WTC11 (cell line): ENCODE results near the gene DTNA. TPM values are rescaled to one million over a fixed set of nuclear protein-coding genes. Genes with fewer than 3 reads are reported as not detected.

ENCODE experiments used
- ATAC-seq: fragments of 200-7000 bp; cut with Tn5 transposase; 2 replicates; pipeline ENCODE4 v1.10.0; 2021; ENCODE audit warnings: mild to moderate bottlenecking, moderate library complexity
- CTCF ChIA-PET: fragments of 300-600 bp; sonication (Branson Sonifier 250); formaldehyde crosslinking; loops from one replicate; lab custom pipeline; 2021; ENCODE audit warnings: antibody characterized with exemption; lab: Charles Lee
- POLR2A ChIA-PET: fragments of 350-600 bp; sonication (Branson Sonifier 250); formaldehyde crosslinking; loops from one replicate; lab custom pipeline; 2021; ENCODE audit warnings: antibody characterized with exemption; lab: Charles Lee
- DNase-seq: peaks from one replicate; pipeline ENCODE4 v3.0.0; 2021; ENCODE audit warnings: low spot score
- H3K27ac Mint-ChIP-seq: 2 replicates; pipeline ENCODE4 v1.8.0; 2021; ENCODE audit warnings: mixed read lengths
- H3K27me3 Mint-ChIP-seq: 2 replicates; pipeline ENCODE4 v1.8.0; 2021; ENCODE audit warnings: low read depth, mild to moderate bottlenecking, moderate library complexity, mixed read lengths
- H3K36me3 Mint-ChIP-seq: 2 replicates; pipeline ENCODE4 v1.8.0; 2021; ENCODE audit warnings: mixed read lengths
- H3K4me1 Mint-ChIP-seq: 2 replicates; pipeline ENCODE4 v1.8.0; 2022; ENCODE audit warnings: mixed read lengths
- H3K4me3 Mint-ChIP-seq: 2 replicates; pipeline ENCODE4 v1.8.0; 2021; ENCODE audit warnings: mild to moderate bottlenecking, moderate library complexity, mixed read lengths
- H3K9me3 Mint-ChIP-seq: 2 replicates; pipeline ENCODE4 v1.8.0; 2021; ENCODE audit warnings: mixed read lengths
- ARID4B ChIP-seq: sonication (generic); formaldehyde crosslinking; IDR thresholded peaks from 2 replicates; pipeline ENCODE4 v1.8.0; 2023; ENCODE audit warnings: missing genetic modification reagents, mild to moderate bottlenecking, borderline replicate concordance
- CREM ChIP-seq: sonication (generic); formaldehyde crosslinking; IDR thresholded peaks from 2 replicates; pipeline ENCODE4 v1.8.1; 2022; ENCODE audit warnings: mild to moderate bottlenecking, missing genetic modification reagents, moderate library complexity
- E2F4 ChIP-seq: sonication (generic); formaldehyde crosslinking; IDR thresholded peaks from 2 replicates; pipeline ENCODE4 v1.8.1; 2022; ENCODE audit warnings: low read depth, mild to moderate bottlenecking, moderate library complexity, missing genetic modification reagents, borderline replicate concordance
- ELF4 ChIP-seq: sonication (generic); formaldehyde crosslinking; IDR thresholded peaks from 2 replicates; pipeline ENCODE4 v1.8.1; 2022; ENCODE audit warnings: low read depth, mild to moderate bottlenecking, moderate library complexity, missing genetic modification reagents
- HMGA2 ChIP-seq: fragments of 250-450 bp; sonication (Bioruptor Pico); IDR thresholded peaks from 2 replicates; pipeline ENCODE4 v1.4.0; 2021; ENCODE audit warnings: mild to moderate bottlenecking, moderate library complexity
- KAT7 ChIP-seq: sonication (generic); formaldehyde crosslinking; IDR thresholded peaks from 2 replicates; pipeline ENCODE4 v1.8.1; 2023; ENCODE audit warnings: missing genetic modification reagents, mild to moderate bottlenecking, borderline replicate concordance
- NFE2L1 ChIP-seq: sonication (generic); formaldehyde crosslinking; IDR thresholded peaks from 2 replicates; pipeline ENCODE4 v1.8.1; 2023; ENCODE audit warnings: missing genetic modification reagents
- NFYB ChIP-seq: sonication (generic); formaldehyde crosslinking; conservative IDR thresholded peaks from 2 replicates; pipeline ENCODE4 v1.8.0; 2022; ENCODE audit warnings: low read depth, missing genetic modification reagents
- RELA ChIP-seq: sonication (generic); formaldehyde crosslinking; IDR thresholded peaks from 2 replicates; pipeline ENCODE4 v1.8.1; 2022; ENCODE audit warnings: missing genetic modification reagents, mild to moderate bottlenecking, borderline replicate concordance
- SOX15 ChIP-seq: fragments of 250-450 bp; sonication (Bioruptor Pico); IDR thresholded peaks from 2 replicates; pipeline ENCODE4 v1.9.0; 2021; ENCODE audit warnings: mild to moderate bottlenecking
- TCF7 ChIP-seq: sonication (generic); formaldehyde crosslinking; IDR thresholded peaks from 2 replicates; pipeline ENCODE4 v1.8.0; 2022; ENCODE audit warnings: mild to moderate bottlenecking, low read depth, missing genetic modification reagents, moderate library complexity
- ZNF512 ChIP-seq: sonication (generic); formaldehyde crosslinking; IDR thresholded peaks from 2 replicates; pipeline ENCODE4 v1.8.1; 2022; ENCODE audit warnings: missing genetic modification reagents, borderline replicate concordance
- total RNA-seq: library from RNA; stranded (reverse); gene quantifications from 3 replicates; pipeline ENCODE4 v1.2.3, GENCODE V29; 2021
- TF ChIP-seq, protein P1 (sequence below): fragments of 200-600 bp; IDR thresholded peaks from 2 replicates; pipeline ENCODE4 v1.8.0; 2022; ENCODE audit warnings: antibody characterized with exemption

DTNA gene
- total RNA-seq, 1 experiment from 2014 or later: 16.1 TPM

DNA sequence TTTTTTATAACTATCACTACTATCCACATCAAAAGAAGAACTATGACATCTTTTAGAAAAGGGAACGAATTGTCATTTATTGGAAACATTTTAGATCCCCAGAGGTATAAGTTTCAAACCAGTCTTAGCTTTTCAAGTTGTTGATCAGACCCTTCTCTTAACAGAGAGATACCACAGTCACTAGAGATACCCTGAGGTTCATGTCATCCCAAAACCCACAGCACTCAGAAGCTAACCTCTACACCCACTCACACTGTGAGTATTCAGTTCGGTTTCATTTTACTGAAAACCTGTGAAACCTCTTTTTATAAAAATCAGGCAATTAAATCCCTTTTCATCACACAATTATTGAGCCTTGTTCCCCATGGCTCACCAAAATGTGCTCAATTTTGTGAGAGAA lies 156.2 kb downstream of the DTNA start:
- Mint-ChIP-seq H3K27ac (no peak overlapping the region), H3K36me3 (no peaks in the 10 kb centered on the region; the same call in 1 of the 2 replicates), H3K9me3 (no peaks in the 10 kb centered on the region), H3K27me3 (no peaks in the 10 kb centered on the region; the same call in 1 of the 2 replicates), H3K4me1 (peaks cover 2% of the 10 kb centered on the region), H3K4me3 (no peak overlapping the region)
- DNase-seq (no peak), ATAC-seq (no peak)
- TF ChIP-seq ARID4B (no peak), TCF7 (CRISPR knock-in tag) (no peak), E2F4 (no peak), KAT7 (CRISPR knock-in tag) (no peak), ELF4 (CRISPR knock-in tag) (no peak), SOX15 (no peak), ZNF512 (CRISPR knock-in tag) (no peak)
- ChIA-PET CTCF (interaction anchor here (0.7 to 2.3 kb wide), 20 partner anchors 10 to 1797 kb away, joined by 3 to 11 read pairs (median 4); no protein-coding TSS in a partner anchor), POLR2A (no interaction called here)

DNA sequence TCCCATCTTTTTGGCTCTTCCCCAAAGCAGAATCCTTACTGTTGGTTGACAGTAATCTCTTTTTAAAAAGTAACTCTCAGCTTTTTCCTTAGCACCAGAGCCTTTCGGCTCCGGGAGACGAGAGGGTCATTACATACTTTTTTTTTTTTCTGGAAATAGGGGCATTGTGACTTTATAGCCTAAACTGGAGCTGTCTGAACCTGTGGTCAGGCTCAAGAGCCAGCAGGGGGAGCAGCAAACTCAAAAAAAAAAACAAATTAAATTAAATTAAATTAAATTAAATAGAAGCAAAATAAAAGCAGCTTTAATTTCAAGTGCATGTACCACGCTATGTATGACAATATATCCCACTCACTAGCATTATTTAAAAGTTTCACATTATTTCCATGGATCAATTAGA lies 156.6 kb downstream of the DTNA start:
- CTCF ChIA-PET: interaction anchor here (0.7 to 2.3 kb wide), 27 partner anchors 10 to 1796 kb away, joined by 3 to 11 read pairs (median 4); no protein-coding TSS in a partner anchor
- POLR2A ChIA-PET: no interaction called here
- ATAC-seq: peak; percentile 37; the same call in 1 of the 2 replicates
- no peak for DNase-seq
- H3K36me3 Mint-ChIP-seq: no peaks in the 10 kb centered on the region; the same call in 1 of the 2 replicates
- H3K9me3 Mint-ChIP-seq: no peaks in the 10 kb centered on the region
- no peak overlapping the region for H3K4me3 Mint-ChIP-seq
- peaks cover 2% of the 10 kb centered on the region for H3K4me1 Mint-ChIP-seq
- no peaks in the 10 kb centered on the region; the same call in 1 of the 2 replicates for H3K27me3 Mint-ChIP-seq
- H3K27ac Mint-ChIP-seq: no peak overlapping the region
- TF ChIP-seq RELA (CRISPR knock-in tag): no peak
- TF ChIP-seq NFYB (CRISPR knock-in tag): no peak
- peak; percentile 39; the same call in 1 of the 2 replicates for TF ChIP-seq HMGA2
- TF ChIP-seq NFE2L1: no peak

- ChIA-PET CTCF (interaction anchor here (0.5 to 2.3 kb wide), 38 partner anchors 9 to 363 kb away, joined by 3 to 11 read pairs (median 3); partner anchors contain the start of gene MAPRE2), POLR2A (no interaction called here)
- Mint-ChIP-seq H3K36me3 (no peaks in the 10 kb centered on the region; the same call in 1 of the 2 replicates), H3K4me1 (peaks cover 2% of the 10 kb centered on the region), H3K27me3 (no peaks in the 10 kb centered on the region; the same call in 1 of the 2 replicates), H3K27ac (no peak overlapping the region), H3K9me3 (no peaks in the 10 kb centered on the region), H3K4me3 (no peak overlapping the region)
- TF ChIP-seq CREM (CRISPR knock-in tag): no peak
- TF ChIP-seq, protein P1, sequence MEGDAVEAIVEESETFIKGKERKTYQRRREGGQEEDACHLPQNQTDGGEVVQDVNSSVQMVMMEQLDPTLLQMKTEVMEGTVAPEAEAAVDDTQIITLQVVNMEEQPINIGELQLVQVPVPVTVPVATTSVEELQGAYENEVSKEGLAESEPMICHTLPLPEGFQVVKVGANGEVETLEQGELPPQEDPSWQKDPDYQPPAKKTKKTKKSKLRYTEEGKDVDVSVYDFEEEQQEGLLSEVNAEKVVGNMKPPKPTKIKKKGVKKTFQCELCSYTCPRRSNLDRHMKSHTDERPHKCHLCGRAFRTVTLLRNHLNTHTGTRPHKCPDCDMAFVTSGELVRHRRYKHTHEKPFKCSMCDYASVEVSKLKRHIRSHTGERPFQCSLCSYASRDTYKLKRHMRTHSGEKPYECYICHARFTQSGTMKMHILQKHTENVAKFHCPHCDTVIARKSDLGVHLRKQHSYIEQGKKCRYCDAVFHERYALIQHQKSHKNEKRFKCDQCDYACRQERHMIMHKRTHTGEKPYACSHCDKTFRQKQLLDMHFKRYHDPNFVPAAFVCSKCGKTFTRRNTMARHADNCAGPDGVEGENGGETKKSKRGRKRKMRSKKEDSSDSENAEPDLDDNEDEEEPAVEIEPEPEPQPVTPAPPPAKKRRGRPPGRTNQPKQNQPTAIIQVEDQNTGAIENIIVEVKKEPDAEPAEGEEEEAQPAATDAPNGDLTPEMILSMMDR: 0 out of 2 replicates have a peak, but pooled peaks have one; percentile 21
- ATAC-seq (peak; percentile 98), DNase-seq (peak; percentile 61)
These were observed 157.4 kb downstream of the DTNA start for GRCh38 chr18:34867520-34867919.
